HS-27A (cell line): ENCODE measurements around the gene CTAGE4.
"Not testable (repeated sequence)": the region's sequence is repeated elsewhere in the genome, so short reads cannot be mapped to it uniquely, and the experiment has no call there.

ENCODE experiments used
- DNase-seq: peaks from one replicate; pipeline ENCODE4 v3.0.0-alpha.2; 2012; ENCODE audit warnings: low read depth, missing footprints

The CTAGE4 gene

GRCh38 chr7:144205306-144205705, 22.0 kb downstream of the CTAGE4 start:
- DNase-seq = not testable (repeated sequence)

- not testable (repeated sequence) for DNase-seq
Observed at GRCh38 chr7:144217200-144217599, 33.9 kb downstream of the CTAGE4 start.

- not testable (repeated sequence) for DNase-seq
Observed at GRCh38 chr7:144218581-144218980, 35.3 kb downstream of the CTAGE4 start.

GRCh38 chr7:144219149-144219548, 35.9 kb downstream of the CTAGE4 start:
- not testable (repeated sequence) for DNase-seq

GRCh38 chr7:144220531-144220930, 37.3 kb downstream of the CTAGE4 start:
- DNase-seq = not testable (repeated sequence)

GRCh38 chr7:144223675-144224074, 40.4 kb downstream of the CTAGE4 start:
- not testable (repeated sequence) for DNase-seq

GRCh38 chr7:144226866-144227265, 43.6 kb downstream of the CTAGE4 start:
- DNase-seq = not testable (repeated sequence)

- not testable (repeated sequence) for DNase-seq
Observed at GRCh38 chr7:144228810-144229209, 45.5 kb downstream of the CTAGE4 start.

- DNase-seq = not testable (repeated sequence)
Observed at GRCh38 chr7:144231027-144231426, 47.8 kb downstream of the CTAGE4 start.

GRCh38 chr7:144233039-144233438, 49.8 kb downstream of the CTAGE4 start:
- DNase-seq = not testable (repeated sequence)
